GM12878 (cell line): Measurements from ENCODE around the gene MAP1LC3A. TPM values are rescaled to one million over a fixed set of nuclear protein-coding genes. Genes with fewer than 3 reads are reported as not detected.

Source experiments
- ATAC-seq: fragments of 200-7000 bp; cut with Tn5 transposase; 3 replicates; pipeline ENCODE4 v1.9.1; 2020; ENCODE audit warnings: mild to moderate bottlenecking, moderate library complexity
- BruUV-seq: library from RNA; stranded (reverse); fragments of 400-500 nt; replicated peaks from 2 replicates; lab custom pipeline; 2021; lab: Mats Ljungman, UMichigan
- CTCF ChIA-PET: fragments of 300-600 bp; sonication (Branson Sonifier 250); formaldehyde crosslinking; extraction: SDS; loops from one replicate; lab custom pipeline; 2021; ENCODE audit warnings: inconsistent platforms; lab: Yijun Ruan, JAX
- POLR2A ChIA-PET: fragments of 350-600 bp; formaldehyde crosslinking; extraction: SDS; loops from one replicate; lab custom pipeline; 2021; ENCODE audit warnings: inconsistent platforms; lab: Charles Lee
- RAD21 ChIA-PET: fragments of 300-600 bp; sonication (Branson Sonifier 250); formaldehyde crosslinking; loops from one replicate; lab custom pipeline; 2023; ENCODE audit warnings: antibody characterized with exemption; ENCODE audit not compliant: unreplicated experiment; lab: Charles Lee
- SMC1A ChIA-PET: fragments of 300-600 bp; sonication (Branson Sonifier 250); formaldehyde crosslinking; loops from one replicate; lab custom pipeline; 2023; ENCODE audit not compliant: unreplicated experiment, uncharacterized antibody; lab: Charles Lee
- DNase-seq: peaks from one replicate; pipeline ENCODE4 v3.0.0-alpha.2; 2011; ENCODE audit warnings: low read depth, low spot score
- FAIRE-seq: peaks from 3 replicates; lab custom pipeline; 2011; peaks lifted over from hg19 to GRCh38; lab: Jason Lieb, UNC
- H2AFZ ChIP-seq: 2 replicates; pipeline ENCODE4 v1.6.0; 2011; ENCODE audit warnings: low read depth, low read length, control low read depth; ENCODE audit not compliant: control insufficient read depth
- H3K27ac ChIP-seq: 2 replicates; pipeline ENCODE4 v1.5.1; 2011; ENCODE audit warnings: control low read depth; ENCODE audit not compliant: control insufficient read depth, insufficient read depth
- H3K27me3 ChIP-seq, 2 experiments: replicated peaks in 1 of 2; 2 replicates each; pipeline versions ENCODE4 v1.6.0 to v1.6.1; 2011; ENCODE audit warnings: low read length in 1 of 2; ENCODE audit not compliant: control insufficient read depth in 2 of 2, insufficient read depth in 2 of 2
- H3K36me3 ChIP-seq, 2 experiments: 2 replicates each; pipeline ENCODE4 v1.5.1; 2011; ENCODE audit warnings: low read length in 1 of 2; ENCODE audit not compliant: control insufficient read depth in 2 of 2, insufficient read depth in 2 of 2
- H3K4me1 ChIP-seq: 2 replicates; pipeline ENCODE4 v1.6.1; 2011; ENCODE audit warnings: mild to moderate bottlenecking, low read length, moderate library complexity, mixed read lengths; ENCODE audit not compliant: control insufficient read depth, insufficient read depth
- H3K4me2 ChIP-seq: 2 replicates; pipeline ENCODE4 v1.6.0; 2011; ENCODE audit warnings: control low read depth; ENCODE audit not compliant: control insufficient read depth, insufficient read depth
- H3K4me3 ChIP-seq: fragments of 200-600 bp; sonication (generic); 2 replicates; pipeline ENCODE4 v1.5.1; 2016
- H3K79me2 ChIP-seq: 2 replicates; pipeline ENCODE4 v1.6.0; 2011; ENCODE audit warnings: low read length; ENCODE audit not compliant: control insufficient read depth, insufficient read depth
- H3K9ac ChIP-seq: 2 replicates; pipeline ENCODE4 v1.8.0; 2011; ENCODE audit warnings: low read length, control low read depth, mixed read lengths; ENCODE audit not compliant: control insufficient read depth, insufficient read depth
- H3K9me3 ChIP-seq: replicated peaks from 3 replicates; pipeline ENCODE4 v1.5.1; 2011; ENCODE audit warnings: mild to moderate bottlenecking, low read length; ENCODE audit not compliant: control insufficient read depth, insufficient read depth
- H4K20me1 ChIP-seq: 2 replicates; pipeline ENCODE4 v1.6.0; 2011; ENCODE audit not compliant: control insufficient read depth, insufficient read depth
- BMI1 ChIP-seq: fragments of 450-650 bp; IDR thresholded peaks from 2 replicates; pipeline ENCODE4 v1.6.1; 2016; ENCODE audit warnings: mild to moderate bottlenecking, moderate library complexity, borderline replicate concordance
- KLF5 ChIP-seq: fragments of 450-650 bp; IDR thresholded peaks from 2 replicates; pipeline ENCODE4 v1.6.1; 2014; ENCODE audit warnings: mild to moderate bottlenecking; ENCODE audit not compliant: partially characterized antibody
- MEF2A ChIP-seq: IDR thresholded peaks from 2 replicates; pipeline ENCODE4 v1.6.1; 2011; ENCODE audit warnings: low read depth, mild to moderate bottlenecking, low read length, moderate library complexity; ENCODE audit not compliant: insufficient read depth
- ZNF217 ChIP-seq: fragments of 450-650 bp; IDR thresholded peaks from 2 replicates; pipeline ENCODE4 v1.6.1; 2017; ENCODE audit warnings: antibody characterized with exemption, mild to moderate bottlenecking
- WGBS: methylation state at CpG from one replicate; pipeline ENCODE4 v1.1.6; 2016; ENCODE audit warnings: low lambda C conversion rate; ENCODE audit not compliant: insufficient replicate concordance, insufficient coverage; ENCODE audit errors: missing lambda C conversion rate; 5-methylcytosine and 5-hydroxymethylcytosine counted together
- in situ Hi-C: fragments of 300-500 bp; cut with MboI; formaldehyde crosslinking; loops from 9 replicates; pipeline ENCODE4 v1.14.3; 2018; ENCODE audit warnings: mixed read lengths
- intact Hi-C: fragments of 100-400 bp; cut with micrococcal nuclease; formaldehyde crosslinking; loops from one replicate; pipeline ENCODE4 v1.14.2; 2022; ENCODE audit not compliant: unreplicated experiment
- polyA plus RNA-seq, 11 experiments: library from polyadenylated mRNA; depleted of rRNA in 4 of 11; unstranded in 6 of 11; stranded (reverse) in 5 of 11; fragments of >200 nt; fragmentation: Nextera tagmentation in 4 of 11; fragmentation: Illumina TruSeq in 1 of 11; extraction: Ambion mirVana in 4 of 11; extraction: Trizol in 1 of 11; gene quantifications; 1 replicate in 1 of 11; 2 replicates in 10 of 11; pipeline versions ENCODE4 v1.2.1 to v1.2.3, GENCODE V29; 2011 to 2016; ENCODE audit warnings: inconsistent platforms in 2 of 11, missing spikeins in 2 of 11, low read depth in 1 of 11
- total RNA-seq, 4 experiments: library from RNA; depleted of rRNA in 3 of 4; stranded (reverse); fragments of >200 nt in 3 of 4; fragmentation: Illumina TruSeq in 1 of 4; extraction: Trizol in 1 of 4; gene quantifications; 2 replicates each; pipeline versions ENCODE4 v1.2.1 to v1.2.3, GENCODE V29; 2013 to 2021
- TF ChIP-seq, protein P1 (sequence below): fragments of 150-350 bp; IDR thresholded peaks from 2 replicates; pipeline ENCODE4 v1.6.1; 2014; ENCODE audit warnings: mild to moderate bottlenecking, low read depth, low read length

Gene MAP1LC3A
- total and polyA plus RNA-seq, 10 of the 15 experiments (the other 5 are each of a cell fraction or from before 2014, with no cell fraction given) = 0.27 to 1.2 (median 0.39) TPM; not detected in 4

DNA sequence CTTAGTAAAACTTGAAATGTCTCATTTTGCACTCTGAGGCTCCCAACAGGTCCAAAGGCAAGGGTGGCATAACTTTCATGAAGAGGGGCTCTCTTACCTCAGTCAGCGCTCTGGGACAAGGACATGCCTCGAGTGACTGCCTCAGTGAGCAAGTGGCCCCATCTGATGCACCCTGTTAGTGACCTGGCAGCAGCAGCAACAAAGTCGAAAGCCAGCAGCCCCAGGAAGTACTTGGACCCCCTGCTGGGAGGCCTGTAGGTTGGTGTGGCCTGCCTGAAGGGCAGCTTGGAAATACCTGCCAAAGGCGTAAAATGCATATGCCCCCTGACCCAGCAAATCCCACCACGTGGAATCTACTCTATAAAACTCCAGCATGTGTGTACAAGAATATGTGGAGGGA lies 13.2 kb downstream of the MAP1LC3A start:
- Histone ChIP-seq H3K27me3 (no peaks in the 10 kb centered on the region), H3K79me2 (no peaks in the 10 kb centered on the region), H3K4me3 (no peak overlapping the region), H3K27ac (no peak overlapping the region), H3K4me1 (no peaks in the 10 kb centered on the region), H3K9me3 (no peaks in the 10 kb centered on the region), H4K20me1 (no peaks in the 10 kb centered on the region), H3K4me2 (no peak overlapping the region), H3K36me3 (peaks cover 0 to 15% of the 10 kb centered on the region in 2 experiments; a peak in 3 of 4 replicates), H2AFZ (no peak overlapping the region), H3K9ac (no peak overlapping the region)
- TF ChIP-seq BMI1 = no peak
- RAD21 ChIA-PET = no interaction called here
- no peak for DNase-seq
- POLR2A ChIA-PET = no interaction called here
- in situ Hi-C loops (no loop called here), intact Hi-C loops (no loop called here)
- SMC1A ChIA-PET = no interaction called here
- 91% methylated on average over 5 of the region's 5 CpGs for WGBS
- ATAC-seq = no peak
- CTCF ChIA-PET = no interaction called here
- BruUV-seq = no TSS peak
- no peak for FAIRE-seq

DNA sequence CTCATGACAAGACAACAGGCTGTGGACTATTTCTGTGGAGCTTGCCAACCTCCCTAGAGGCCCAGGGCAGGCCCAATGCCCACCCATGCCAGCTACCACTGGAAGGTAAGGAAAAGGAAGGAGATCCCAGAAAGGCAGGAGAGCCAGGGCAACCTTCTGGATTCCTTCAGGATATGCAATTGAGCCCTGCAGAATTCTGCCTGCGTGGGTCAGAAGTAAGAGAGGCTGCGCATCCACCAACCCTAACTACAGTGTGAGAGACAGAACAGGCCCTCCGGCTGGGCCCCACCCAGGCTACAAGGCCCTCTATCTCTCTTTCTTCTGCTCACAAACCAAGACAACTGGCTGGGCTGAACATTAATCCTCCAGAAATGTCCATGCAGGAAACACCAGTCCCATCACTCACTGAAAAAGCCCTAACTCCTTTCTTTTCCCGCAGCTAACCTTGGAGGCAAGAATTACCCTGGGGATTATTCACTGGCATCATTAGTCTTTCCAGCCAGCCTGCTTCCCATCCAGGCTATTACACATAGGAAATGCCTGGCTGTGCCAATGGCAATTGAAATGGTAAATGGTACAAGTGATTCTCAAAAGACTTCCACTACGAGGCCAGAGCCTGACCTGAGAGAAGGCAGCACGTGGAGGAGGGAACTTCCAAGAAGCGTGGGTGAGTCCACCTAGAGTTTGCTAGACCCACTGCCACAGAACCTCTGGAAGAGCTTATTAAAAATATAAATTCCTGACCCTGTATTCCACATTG lies 15.2 kb downstream of the MAP1LC3A start:
- Histone ChIP-seq H4K20me1 (no peaks in the 10 kb centered on the region), H3K36me3 (peaks cover 2 to 16% of the 10 kb centered on the region in 2 experiments), H3K27ac (no peak overlapping the region), H3K27me3 (no peaks in the 10 kb centered on the region), H3K4me3 (no peak overlapping the region), H3K9me3 (no peaks in the 10 kb centered on the region), H3K9ac (no peak overlapping the region), H3K4me1 (no peaks in the 10 kb centered on the region), H3K4me2 (no peak overlapping the region), H3K79me2 (no peaks in the 10 kb centered on the region), H2AFZ (no peak overlapping the region)
- BruUV-seq = no TSS peak
- DNase-seq = no peak
- FAIRE-seq = no peak
- TF ChIP-seq KLF5 (no peak), MEF2A (no peak), ZNF217 (no peak)
- TF ChIP-seq, protein P1, sequence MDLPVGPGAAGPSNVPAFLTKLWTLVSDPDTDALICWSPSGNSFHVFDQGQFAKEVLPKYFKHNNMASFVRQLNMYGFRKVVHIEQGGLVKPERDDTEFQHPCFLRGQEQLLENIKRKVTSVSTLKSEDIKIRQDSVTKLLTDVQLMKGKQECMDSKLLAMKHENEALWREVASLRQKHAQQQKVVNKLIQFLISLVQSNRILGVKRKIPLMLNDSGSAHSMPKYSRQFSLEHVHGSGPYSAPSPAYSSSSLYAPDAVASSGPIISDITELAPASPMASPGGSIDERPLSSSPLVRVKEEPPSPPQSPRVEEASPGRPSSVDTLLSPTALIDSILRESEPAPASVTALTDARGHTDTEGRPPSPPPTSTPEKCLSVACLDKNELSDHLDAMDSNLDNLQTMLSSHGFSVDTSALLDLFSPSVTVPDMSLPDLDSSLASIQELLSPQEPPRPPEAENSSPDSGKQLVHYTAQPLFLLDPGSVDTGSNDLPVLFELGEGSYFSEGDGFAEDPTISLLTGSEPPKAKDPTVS = no peak
- ChIA-PET RAD21 (no interaction called here), SMC1A (interaction anchor here (0.6 to 0.9 kb wide), 2 partner anchors 9 to 103 kb away, joined by 3 read pairs; no protein-coding TSS in a partner anchor), POLR2A (no interaction called here), CTCF (interaction anchor here (0.6 to 1.2 kb wide), 2 partner anchors 114 to 134 kb away, joined by 3 to 4 read pairs; no protein-coding TSS in a partner anchor)
- no peak for ATAC-seq
- in situ Hi-C loops = no loop called here
- WGBS = 95% methylated on average over 7 of the region's 7 CpGs
- intact Hi-C loops = no loop called here
